HG03354 (cell line): ENCODE results near the gene SEC62.

Experiments
- ATAC-seq: cut with Tn5 transposase; IDR thresholded peaks from one replicate; pipeline ENCODE4 v1.9.1; 2021; ENCODE audit warnings: mild to moderate bottlenecking; ENCODE audit not compliant: unreplicated experiment, poor library complexity, severe bottlenecking

SEC62 gene

GRCh38 chr3:169965562-169966427 is 812 bp upstream of the SEC62 start:
- peak; percentile 38 for ATAC-seq

DNA sequence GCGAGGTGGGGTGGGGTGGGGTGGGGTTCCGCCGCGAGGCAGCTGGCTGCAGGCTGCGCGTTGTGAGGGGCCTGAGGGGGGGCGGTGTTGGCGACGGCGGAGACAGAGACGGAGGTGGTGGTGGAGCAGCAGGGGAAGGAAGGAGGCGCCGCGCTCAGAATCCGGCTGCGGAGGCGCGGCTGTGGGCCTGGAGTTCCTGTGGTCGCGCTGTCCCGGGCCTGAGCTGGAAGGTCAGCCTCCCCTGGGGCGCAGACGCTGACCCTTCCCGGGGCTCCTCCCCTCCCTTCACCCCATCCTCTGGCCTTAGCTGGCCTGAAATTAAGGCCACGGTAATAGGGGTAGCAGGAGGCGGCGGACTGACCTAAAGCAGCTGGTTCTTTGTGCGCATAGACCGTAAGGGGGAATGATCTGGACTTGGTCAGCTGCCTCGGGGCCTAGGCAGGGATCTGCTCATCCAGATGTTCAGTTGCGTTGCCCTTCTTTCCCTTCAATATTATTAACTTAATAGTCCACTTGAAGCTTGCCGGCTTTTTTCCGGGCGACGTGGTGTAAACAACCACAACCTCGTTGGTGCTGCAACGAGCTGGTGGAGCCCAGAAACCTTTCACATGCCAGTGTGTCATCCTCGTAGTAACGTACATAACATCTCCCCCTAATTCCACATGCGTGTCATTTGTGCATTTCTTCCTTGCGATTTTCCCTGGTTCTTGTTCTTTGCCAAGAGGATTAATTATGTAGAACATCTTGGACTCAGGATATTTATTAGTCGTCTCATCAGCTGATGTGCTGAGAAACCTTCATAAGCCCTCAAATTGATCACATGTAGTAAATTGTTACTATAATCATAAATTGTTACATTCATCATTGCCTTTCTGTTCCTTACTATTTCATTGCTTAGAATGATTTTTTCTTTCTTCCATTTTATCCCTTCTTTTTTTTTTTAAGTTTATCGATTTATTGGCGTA is 626 bp downstream of the SEC62 start:
- ATAC-seq, result peak; percentile 51

DNA sequence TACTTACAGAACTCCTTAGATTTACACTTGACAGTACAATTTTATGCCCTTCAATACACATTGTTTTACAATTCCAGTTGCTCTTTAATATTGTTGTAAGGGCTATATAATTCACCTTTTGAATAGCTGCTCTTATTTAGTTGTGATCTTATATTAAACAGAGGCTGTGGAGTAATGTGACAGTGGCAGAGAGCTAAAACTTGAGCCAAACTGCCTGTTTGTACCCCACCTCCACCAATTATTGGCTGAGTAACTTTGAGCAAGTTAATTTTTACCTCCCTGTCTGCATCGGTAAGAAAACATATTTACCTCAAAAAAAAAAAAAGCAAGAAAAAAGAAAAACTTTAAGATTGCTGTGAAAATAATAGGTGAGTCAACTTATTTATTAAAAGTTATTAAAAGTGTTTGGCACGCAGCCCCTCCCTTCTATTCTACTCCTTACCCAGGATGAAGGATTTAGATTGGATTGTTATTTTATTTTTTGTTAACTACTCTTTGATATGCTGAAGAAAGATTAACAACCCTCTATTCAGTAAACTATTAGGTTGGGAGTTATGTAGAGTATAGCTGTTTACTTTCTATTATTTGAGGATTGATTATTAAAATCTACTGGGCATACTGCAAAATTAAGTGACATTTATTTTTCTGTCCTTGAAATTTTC is 1.7 kb downstream of the SEC62 start:
- no peak for ATAC-seq

DNA sequence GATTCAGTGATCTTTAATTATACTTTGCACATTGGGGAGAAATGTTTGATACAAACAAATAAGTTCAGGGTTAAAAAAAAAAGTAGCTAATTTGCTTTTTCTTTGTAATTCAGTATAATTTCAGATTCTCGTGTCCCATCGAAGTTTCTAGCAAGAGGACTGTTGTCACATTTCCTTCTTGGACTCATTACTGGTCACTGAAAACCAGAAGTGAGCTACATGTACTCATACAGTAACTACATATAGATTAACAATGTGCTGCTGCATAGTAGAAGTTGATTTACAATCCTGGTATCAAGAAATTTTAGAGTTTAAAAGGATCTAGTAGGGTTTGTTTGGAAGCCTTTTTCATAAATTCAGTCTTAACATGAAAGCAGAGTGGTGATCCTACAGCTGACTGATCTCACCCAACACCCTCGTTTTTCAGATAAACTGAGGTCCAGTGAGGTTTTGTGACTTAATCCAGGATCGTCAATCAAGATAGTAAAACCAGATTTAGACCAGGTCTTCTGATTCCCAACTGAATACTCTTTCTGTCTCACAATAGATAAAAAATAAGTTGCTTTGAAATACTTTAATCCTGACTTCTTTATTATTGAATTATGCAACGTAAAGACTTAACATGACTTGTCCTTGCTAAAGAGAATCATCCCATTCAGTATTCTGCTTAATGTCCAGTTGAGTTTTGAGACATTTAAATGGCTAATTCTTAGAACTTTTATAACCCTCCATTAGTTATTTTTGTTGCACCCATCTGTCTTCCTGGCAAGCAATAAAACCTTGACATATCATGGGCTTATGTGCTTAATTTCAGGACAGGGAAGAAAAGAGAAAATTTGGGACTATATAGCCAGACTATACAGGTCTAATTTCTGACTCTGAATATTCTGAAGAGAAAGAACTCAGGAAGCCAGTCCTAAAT is 2.8 kb downstream of the SEC62 start:
- no peak for ATAC-seq

DNA sequence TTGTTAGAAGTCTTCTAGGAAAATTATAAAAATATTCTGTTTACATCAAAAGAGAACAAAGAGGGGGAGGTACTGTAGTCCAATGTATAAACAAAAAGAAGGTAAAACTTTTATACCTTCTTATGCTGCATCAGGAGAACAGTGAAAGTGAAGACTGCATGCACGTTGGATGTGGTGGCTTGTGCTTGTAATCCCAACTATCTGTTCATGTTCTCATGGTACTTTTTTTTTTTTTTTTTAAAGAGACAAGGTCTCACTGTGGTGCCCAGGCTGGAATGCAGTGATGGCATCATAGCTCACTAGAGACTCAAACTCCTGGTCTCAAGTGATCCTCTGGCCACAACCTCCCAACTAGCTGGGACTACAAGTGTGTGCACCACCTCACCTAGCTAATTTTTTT is 4.2 kb downstream of the SEC62 start:
- no peak for ATAC-seq

DNA sequence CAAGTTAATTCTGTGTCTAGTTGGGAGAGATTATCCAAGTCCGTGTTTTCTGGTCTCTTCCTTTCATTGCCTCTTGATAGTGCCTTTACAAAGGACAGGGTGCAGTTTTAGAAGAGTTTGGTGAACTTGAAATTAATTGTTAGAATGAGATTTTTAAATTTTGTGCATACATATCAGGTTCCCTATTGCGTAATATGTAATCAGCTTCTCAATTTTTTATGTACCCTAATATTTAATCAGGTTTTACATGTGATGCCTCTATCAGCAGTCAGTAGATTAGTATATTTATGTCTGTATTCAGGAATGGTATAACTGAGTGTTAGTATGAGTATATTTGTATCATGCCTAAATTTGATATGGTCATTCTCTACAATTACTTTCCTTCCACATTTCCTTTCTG is 4.9 kb downstream of the SEC62 start:
- ATAC-seq, result no peak

DNA sequence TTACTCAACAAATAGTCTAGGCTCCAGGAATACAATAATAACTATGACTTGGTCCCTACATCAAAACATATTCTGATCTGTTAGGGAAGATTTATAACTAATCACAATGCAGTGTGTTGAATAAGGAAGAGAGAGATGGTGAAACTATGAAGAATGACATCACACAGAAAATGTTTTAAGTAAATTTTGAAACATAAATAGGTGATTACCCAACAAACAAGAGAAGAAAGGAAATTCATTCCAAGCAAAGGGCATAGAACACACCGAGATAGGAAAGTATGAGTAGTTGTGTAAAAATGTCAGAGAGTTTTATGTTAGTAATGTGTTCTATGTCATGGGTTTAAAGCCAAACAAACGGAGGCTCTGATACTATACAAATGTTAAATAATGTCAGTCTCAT is 13.4 kb downstream of the SEC62 start:
- ATAC-seq, result no peak

DNA sequence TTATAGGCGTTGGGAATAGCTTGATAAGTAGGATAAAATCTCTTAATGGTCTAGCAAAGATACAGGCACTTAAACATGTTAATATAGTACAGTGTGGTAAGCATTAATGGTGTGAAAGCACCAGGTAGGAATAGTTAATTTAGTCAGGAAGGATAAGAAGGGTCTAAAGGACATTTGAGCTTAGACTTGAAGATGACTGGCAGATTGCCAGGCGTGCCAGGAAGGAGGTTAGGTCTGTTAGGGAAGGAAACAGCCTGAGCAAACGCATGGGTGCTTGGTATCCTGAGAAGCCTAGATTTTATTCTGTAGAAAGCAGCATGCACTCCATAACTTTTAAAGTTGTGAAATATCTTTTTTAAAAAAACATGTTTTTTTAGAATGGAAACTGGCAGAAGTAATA is 17.7 kb downstream of the SEC62 start:
- no peak for ATAC-seq

GRCh38 chr3:169990431-169990830 is 23.8 kb downstream of the SEC62 start:
- ATAC-seq, result no peak

DNA sequence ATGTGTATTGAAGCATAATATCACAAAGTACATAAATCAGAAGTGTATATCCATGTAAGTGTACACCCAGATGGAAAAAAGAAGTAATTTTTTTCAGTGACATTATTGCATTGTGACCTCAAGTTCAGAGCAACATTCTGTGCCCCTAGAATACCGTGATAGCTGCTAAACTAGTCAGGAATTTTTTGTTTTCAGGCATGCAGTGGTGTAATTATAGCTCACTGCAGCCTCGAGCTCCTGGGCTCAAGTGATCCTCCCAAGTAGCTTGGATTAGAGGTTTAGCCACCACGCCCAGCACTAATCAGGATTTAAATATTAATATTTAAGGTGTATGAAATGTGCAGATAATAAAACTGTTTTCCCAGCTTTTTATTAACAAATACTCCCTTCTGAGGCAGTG is 25.5 kb downstream of the SEC62 start:
- no peak for ATAC-seq

GRCh38 chr3:169992781-169993180 is 26.2 kb downstream of the SEC62 start:
- no peak for ATAC-seq

DNA sequence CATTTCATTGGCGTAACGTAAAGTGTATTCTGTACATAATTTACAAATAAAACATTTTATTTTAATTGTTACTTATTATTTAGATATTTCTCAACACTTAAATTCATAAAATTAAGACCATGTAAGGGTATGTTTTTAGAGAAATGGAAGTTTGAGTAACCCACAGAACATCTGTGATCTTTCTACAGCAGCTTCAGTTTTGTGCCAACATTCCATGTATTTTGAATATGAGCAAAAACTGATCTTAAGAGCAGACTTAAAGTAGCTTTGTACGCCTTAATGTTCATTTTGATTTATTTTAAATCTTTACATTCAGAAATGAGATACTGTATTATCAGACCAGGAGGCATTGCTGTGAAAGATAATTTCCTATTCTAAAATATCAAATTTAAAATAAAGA is 27.2 kb downstream of the SEC62 start:
- no peak for ATAC-seq

DNA sequence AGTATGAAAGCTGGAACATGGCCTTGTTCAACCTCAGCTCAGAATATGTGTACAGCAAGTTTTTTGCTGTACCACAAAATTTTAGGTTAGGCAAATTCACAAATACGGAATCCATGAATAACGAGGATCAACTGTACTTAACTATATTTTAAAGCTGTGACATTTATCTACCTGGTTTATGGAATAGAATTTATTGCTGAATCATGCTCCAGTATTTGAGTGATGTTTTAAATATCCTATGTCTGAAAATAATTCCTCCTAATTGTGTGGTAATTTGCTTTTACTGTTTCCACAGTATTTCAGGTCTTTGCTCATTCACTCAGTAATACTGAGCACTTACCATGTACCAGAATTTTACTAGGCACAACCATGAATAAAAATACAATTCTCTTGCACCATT is 29.5 kb downstream of the SEC62 start:
- ATAC-seq, result no peak

DNA sequence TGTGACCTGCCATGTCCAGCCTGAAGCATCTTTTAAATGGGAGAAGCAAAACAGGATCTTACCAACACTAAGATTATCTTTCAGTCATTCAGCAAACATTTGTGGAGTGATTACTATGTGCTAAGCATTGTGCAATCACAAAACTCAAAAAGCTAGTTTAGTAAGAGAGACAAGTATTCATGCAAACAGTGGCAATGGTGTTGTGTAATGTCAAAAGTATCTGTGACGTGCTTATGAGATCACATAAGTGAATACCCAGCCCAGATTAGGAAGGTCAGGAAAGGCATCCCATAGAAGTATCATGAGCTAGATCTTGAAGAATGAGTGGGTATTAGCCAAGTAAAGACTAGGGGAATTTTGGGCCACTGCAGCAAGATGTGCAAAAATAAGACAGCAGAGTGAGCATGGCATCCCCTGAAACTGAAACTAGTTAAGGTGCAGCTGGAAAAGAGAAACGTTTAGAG is 32.1 kb downstream of the SEC62 start:
- no peak for ATAC-seq

GRCh38 chr3:169999433-169999832 is 32.8 kb downstream of the SEC62 start:
- ATAC-seq, result peak; percentile 91

DNA sequence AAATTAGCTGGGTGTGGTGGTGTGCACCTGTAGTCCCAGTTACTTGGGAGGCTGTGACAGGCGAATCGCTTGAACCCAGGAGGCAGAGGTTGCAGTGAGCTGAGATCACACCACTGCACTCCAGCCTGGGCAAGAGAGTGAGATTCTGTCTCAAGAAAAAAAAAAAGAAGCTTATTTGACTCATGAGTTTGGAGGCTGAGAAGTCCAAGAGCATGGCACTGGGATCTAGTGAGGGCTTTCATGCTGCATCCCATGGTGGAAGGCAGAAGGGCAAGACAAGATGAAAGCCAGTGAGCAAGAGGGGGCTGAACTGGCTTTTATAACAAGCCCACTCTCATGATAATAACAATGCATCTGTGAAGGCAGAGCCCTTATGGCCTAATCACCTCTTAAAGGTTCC is 33.4 kb downstream of the SEC62 start:
- ATAC-seq, result no peak

DNA sequence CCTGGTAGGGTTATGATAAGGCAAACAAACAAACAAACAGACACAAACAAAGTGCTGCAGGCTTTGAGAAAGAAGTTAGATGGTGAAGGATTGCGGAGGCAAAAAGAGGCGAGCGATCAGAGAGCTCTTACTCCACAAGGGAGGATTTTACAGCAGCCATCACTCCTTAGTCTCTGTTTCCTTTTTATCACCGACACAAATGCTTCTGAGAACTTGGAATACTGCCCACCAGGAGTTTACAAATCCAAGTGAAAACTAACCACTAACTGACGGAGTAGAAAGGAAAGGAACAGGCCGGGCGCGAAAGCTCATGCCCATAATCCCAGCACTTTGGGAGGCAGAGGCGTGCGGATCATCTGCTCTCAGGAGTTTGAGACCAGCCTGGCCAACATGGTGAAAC is 35.6 kb downstream of the SEC62 start:
- ATAC-seq, result no peak

DNA sequence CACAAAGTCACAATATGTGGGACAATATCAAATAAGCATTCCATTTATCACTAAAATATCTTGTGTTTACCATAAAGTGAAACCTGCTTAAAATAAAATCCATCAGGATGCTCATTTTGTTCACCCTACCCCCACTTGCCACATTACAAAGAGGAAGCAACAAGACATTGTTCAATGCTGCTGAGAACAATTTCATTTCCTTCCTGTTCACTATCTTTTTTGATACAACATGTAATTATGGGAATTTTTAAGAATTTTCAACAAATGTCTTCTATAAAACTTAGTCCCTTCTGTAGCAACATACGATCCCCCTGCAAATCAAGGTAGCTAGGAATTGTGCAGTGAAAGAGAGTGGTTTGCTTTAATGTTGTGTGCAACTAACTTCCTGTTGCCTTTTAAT is 36.3 kb downstream of the SEC62 start:
- no peak for ATAC-seq

DNA sequence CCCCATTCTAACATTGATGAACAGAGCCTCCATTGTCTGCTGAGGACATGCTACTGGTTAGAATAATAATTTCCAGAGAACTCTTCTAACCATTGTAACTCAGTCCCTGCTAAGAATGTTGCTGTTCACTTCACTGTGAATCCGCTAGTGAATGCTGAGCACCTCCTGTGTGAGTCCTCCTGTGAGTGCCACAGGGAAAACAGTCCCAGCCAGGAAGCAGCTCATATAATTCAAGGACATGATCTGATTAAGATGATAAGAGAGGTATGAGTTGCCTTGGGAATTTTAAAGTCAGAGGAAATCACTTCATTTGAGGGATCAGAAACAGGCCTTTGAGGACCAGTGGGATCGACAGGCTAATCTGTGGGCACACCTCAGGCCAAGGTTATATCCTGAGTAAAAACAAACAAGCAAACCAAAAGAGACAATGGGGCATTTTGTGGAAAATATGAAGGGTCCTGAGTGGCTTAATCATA is 37.3 kb downstream of the SEC62 start:
- no peak for ATAC-seq
